ENCODE data around the gene SCN8A. TPM values are rescaled to one million over a fixed set of nuclear protein-coding genes. Genes with fewer than 3 reads are reported as not detected.

The SCN8A gene
- total RNA-seq, 1 experiment from 2014 or later = 5.4 TPM

- CTCF ChIA-PET = no interaction called here
- H3K27me3 ChIP-seq (replicated peaks; ENCODE audit: insufficient read depth, low read depth, low read length, poor library complexity) = no peaks in the 10 kb centered on the region
- H3K4me3 ChIP-seq (ENCODE audit: low read depth, low read length, poor library complexity, severe bottlenecking) = no peak overlapping the region
- H3K9me3 ChIP-seq (ENCODE audit: low read depth, low read length, poor library complexity, severe bottlenecking) = no peaks in the 10 kb centered on the region
- H3K36me3 ChIP-seq (ENCODE audit: insufficient read depth, low read length, poor library complexity, severe bottlenecking) = no peaks in the 10 kb centered on the region
- H3K4me1 ChIP-seq (ENCODE audit: insufficient read depth, low read length, poor library complexity, severe bottlenecking) = no peaks in the 10 kb centered on the region
- TF ChIP-seq CTCF (conservative IDR thresholded peaks at IDR 0.05; ENCODE audit: low read depth, low read length) (no peak), EZH2 (IDR thresholded peaks at IDR 0.05; ENCODE audit: borderline replicate concordance, low read depth, low read length, poor library complexity, severe bottlenecking) (no peak)
- BruUV-seq (replicated peaks) = no TSS peak
- H3K27ac ChIP-seq (ENCODE audit: low read depth, low read length, poor library complexity, severe bottlenecking) = no peak overlapping the region
- DNase-seq (ENCODE audit: low spot score) = no peak
- POLR2A ChIA-PET (ENCODE audit: low non-redundant PET) = no interaction called here
- intact Hi-C loops (cut with micrococcal nuclease; ENCODE audit: unreplicated experiment) = no loop called here
Measured at GRCh38 chr12:51726161-51726560, 135.1 kb downstream of the SCN8A start.

- BruUV-seq (replicated peaks) = no TSS peak
- ChIA-PET POLR2A (ENCODE audit: low non-redundant PET) (no interaction called here), CTCF (no interaction called here)
- no peak for TF ChIP-seq CTCF (conservative IDR thresholded peaks at IDR 0.05; ENCODE audit: low read depth, low read length)
- TF ChIP-seq EZH2 (IDR thresholded peaks at IDR 0.05; ENCODE audit: borderline replicate concordance, low read depth, low read length, poor library complexity, severe bottlenecking) = no peak
- no peaks in the 10 kb centered on the region for H3K36me3 ChIP-seq (ENCODE audit: insufficient read depth, low read length, poor library complexity, severe bottlenecking)
- H3K27ac ChIP-seq (ENCODE audit: low read depth, low read length, poor library complexity, severe bottlenecking) = no peak overlapping the region
- no peaks in the 10 kb centered on the region for H3K9me3 ChIP-seq (ENCODE audit: low read depth, low read length, poor library complexity, severe bottlenecking)
- H3K4me3 ChIP-seq (ENCODE audit: low read depth, low read length, poor library complexity, severe bottlenecking) = no peak overlapping the region
- no peak for DNase-seq (ENCODE audit: low spot score)
- no peaks in the 10 kb centered on the region for H3K27me3 ChIP-seq (replicated peaks; ENCODE audit: insufficient read depth, low read depth, low read length, poor library complexity)
- intact Hi-C loops (cut with micrococcal nuclease; ENCODE audit: unreplicated experiment) = no loop called here
- H3K4me1 ChIP-seq (ENCODE audit: insufficient read depth, low read length, poor library complexity, severe bottlenecking) = no peaks in the 10 kb centered on the region
Measured at GRCh38 chr12:51726931-51727330, 135.9 kb downstream of the SCN8A start.

- Histone ChIP-seq H3K27me3 (replicated peaks; ENCODE audit: insufficient read depth, low read depth, low read length, poor library complexity) (no peaks in the 10 kb centered on the region), H3K9me3 (ENCODE audit: low read depth, low read length, poor library complexity, severe bottlenecking) (no peaks in the 10 kb centered on the region), H3K4me1 (ENCODE audit: insufficient read depth, low read length, poor library complexity, severe bottlenecking) (no peaks in the 10 kb centered on the region), H3K36me3 (ENCODE audit: insufficient read depth, low read length, poor library complexity, severe bottlenecking) (no peaks in the 10 kb centered on the region), H3K27ac (ENCODE audit: low read depth, low read length, poor library complexity, severe bottlenecking) (no peak overlapping the region), H3K4me3 (ENCODE audit: low read depth, low read length, poor library complexity, severe bottlenecking) (no peak overlapping the region)
- CTCF ChIA-PET = no interaction called here
- POLR2A ChIA-PET (ENCODE audit: low non-redundant PET) = no interaction called here
- intact Hi-C loops (cut with micrococcal nuclease; ENCODE audit: unreplicated experiment) = no loop called here
- DNase-seq (ENCODE audit: low spot score) = no peak
- BruUV-seq (replicated peaks) = no TSS peak
- TF ChIP-seq CTCF (conservative IDR thresholded peaks at IDR 0.05; ENCODE audit: low read depth, low read length) = no peak
- no peak for TF ChIP-seq EZH2 (IDR thresholded peaks at IDR 0.05; ENCODE audit: borderline replicate concordance, low read depth, low read length, poor library complexity, severe bottlenecking)
Measured at GRCh38 chr12:51729331-51729730, 138.3 kb downstream of the SCN8A start.

Measured in A673 (cell line).